GF-D8 (cell line): ENCODE results near the gene ARRDC1.
"Not testable (repeated sequence)": the region's sequence is repeated elsewhere in the genome, so short reads cannot be mapped to it uniquely, and the experiment has no call there.

Experiments used
- DNase-seq: peaks from one replicate; lab custom pipeline; 2025; lab: John Stamatoyannopoulos, UW

Gene ARRDC1

GRCh38 chr9:137605121-137606004 is at the start of gene ARRDC1:
Gene ARRDC1, plus strand, starts transcription at chr9:137605686. Its CDS starts 32 bp downstream, at chr9:137605718.
- DNase-seq = peak; percentile 79

- DNase-seq = no peak
Observed at GRCh38 chr9:137556069-137556838, 49.2 kb upstream of the ARRDC1 start.

GRCh38 chr9:137558127-137558526 is 47.4 kb upstream of the ARRDC1 start:
- no peak for DNase-seq

GRCh38 chr9:137564134-137564533 is 41.4 kb upstream of the ARRDC1 start:
- no peak for DNase-seq

- DNase-seq = no peak
Observed at GRCh38 chr9:137564817-137565411, 40.6 kb upstream of the ARRDC1 start.

GRCh38 chr9:137568445-137568844 is 37.0 kb upstream of the ARRDC1 start:
- DNase-seq = not testable (repeated sequence)

- no peak for DNase-seq
Observed at GRCh38 chr9:137569609-137570203, 35.8 kb upstream of the ARRDC1 start.

GRCh38 chr9:137570566-137570965 is 34.9 kb upstream of the ARRDC1 start:
- no peak for DNase-seq

GRCh38 chr9:137574192-137574591 is 31.3 kb upstream of the ARRDC1 start:
- no peak for DNase-seq

GRCh38 chr9:137575364-137575715 is 30.1 kb upstream of the ARRDC1 start:
- no peak for DNase-seq

GRCh38 chr9:137575716-137576411 is 29.6 kb upstream of the ARRDC1 start:
- no peak for DNase-seq

- peak; percentile 55 for DNase-seq
Observed at GRCh38 chr9:137578518-137579258, 26.8 kb upstream of the ARRDC1 start, which contains the start of gene DPH7. Gene DPH7, minus strand, starts transcription at chr9:137578925. Its CDS starts 148 bp downstream, at chr9:137578777.

GRCh38 chr9:137579259-137579604 is 26.3 kb upstream of the ARRDC1 start:
- DNase-seq = no peak

GRCh38 chr9:137580209-137580953 is 25.1 kb upstream of the ARRDC1 start:
- no peak for DNase-seq

GRCh38 chr9:137580954-137581322 is 24.5 kb upstream of the ARRDC1 start:
- no peak for DNase-seq

- no peak for DNase-seq
Observed at GRCh38 chr9:137581361-137582285, 23.9 kb upstream of the ARRDC1 start.

GRCh38 chr9:137582286-137582860 is 23.1 kb upstream of the ARRDC1 start:
- no peak for DNase-seq

GRCh38 chr9:137583347-137583746 is 22.1 kb upstream of the ARRDC1 start:
- no peak for DNase-seq

GRCh38 chr9:137583957-137584356 is 21.5 kb upstream of the ARRDC1 start:
- DNase-seq = no peak
